ENCODE measurements around the gene ZNF714. TPM values are rescaled to one million over a fixed set of nuclear protein-coding genes. Genes with fewer than 3 reads are reported as not detected.

ZNF714 gene
- total and polyA plus RNA-seq, 2 of the 8 experiments (the other 6 are each of a cell fraction or from before 2014, with no cell fraction given): 16.4 to 74.2 TPM

- TF ChIP-seq CHD7 (IDR thresholded peaks at IDR 0.05; ENCODE audit: insufficient replicate concordance, low read length): no peak
- no peak for TF ChIP-seq E2F6 (IDR thresholded peaks at IDR 0.05)
- no peak for TF ChIP-seq FOSL1 (IDR thresholded peaks at IDR 0.05; ENCODE audit: insufficient read depth, low read depth, low read length)
- no peak for TF ChIP-seq TAF1 (IDR thresholded peaks at IDR 0.05; ENCODE audit: low read depth, low read length)
- TF ChIP-seq CTCF (IDR thresholded peaks at IDR 0.05; ENCODE audit: control extremely low read depth in 1 of 3, insufficient read depth in 1 of 3, low read depth in 1 of 3, low read length in 3 of 3): no peak
Observed at GRCh38 chr19:21098291-21098690, 16.3 kb downstream of the ZNF714 start (continued).
